HG03060 (cell line): Measurements from ENCODE around the gene LIPF.
"Not testable (repeated sequence)": the region's sequence is repeated elsewhere in the genome, so short reads cannot be mapped to it uniquely, and the experiment has no call there.

Source experiments
- ATAC-seq: cut with Tn5 transposase; IDR thresholded peaks from one replicate; pipeline ENCODE4 v1.9.1; 2021; ENCODE audit warnings: low read depth, moderate number of reproducible peaks; ENCODE audit not compliant: unreplicated experiment

The LIPF gene

GRCh38 chr10:88664142-88664541 lies at the start of gene LIPF:
Gene LIPF (plus strand): TSS chr10:88664442. CDS start chr10:88667298, 2,856 bp downstream.
- no peak for ATAC-seq

- ATAC-seq = no peak
Measured at GRCh38 chr10:88616250-88616977, 47.8 kb upstream of the LIPF start.

GRCh38 chr10:88617772-88618300 lies 46.4 kb upstream of the LIPF start:
- ATAC-seq = no peak

- ATAC-seq = no peak
Measured at GRCh38 chr10:88618496-88618895, 45.7 kb upstream of the LIPF start.

GRCh38 chr10:88620441-88620840 lies 43.8 kb upstream of the LIPF start:
- no peak for ATAC-seq

GRCh38 chr10:88623835-88624234 lies 40.4 kb upstream of the LIPF start:
- no peak for ATAC-seq

GRCh38 chr10:88624840-88625239 lies 39.4 kb upstream of the LIPF start:
- no peak for ATAC-seq

- no peak for ATAC-seq
Measured at GRCh38 chr10:88640186-88640585, 24.1 kb upstream of the LIPF start.

- no peak for ATAC-seq
Measured at GRCh38 chr10:88642209-88642608, 22.0 kb upstream of the LIPF start.

- ATAC-seq = no peak
Measured at GRCh38 chr10:88642963-88643362, 21.3 kb upstream of the LIPF start.

GRCh38 chr10:88647061-88647615 lies 17.1 kb upstream of the LIPF start:
- ATAC-seq = no peak

GRCh38 chr10:88651101-88651551 lies 13.1 kb upstream of the LIPF start:
- ATAC-seq = no peak

GRCh38 chr10:88652616-88653015 lies 11.6 kb upstream of the LIPF start:
- no peak for ATAC-seq

- ATAC-seq = no peak
Measured at GRCh38 chr10:88657901-88658300, 6.3 kb upstream of the LIPF start.

- ATAC-seq = no peak
Measured at GRCh38 chr10:88659725-88660597, 4.3 kb upstream of the LIPF start.

- ATAC-seq = no peak
Measured at GRCh38 chr10:88660598-88660884, 3.7 kb upstream of the LIPF start.

GRCh38 chr10:88661018-88661417 lies 3.2 kb upstream of the LIPF start:
- ATAC-seq = no peak

- ATAC-seq = no peak
Measured at GRCh38 chr10:88661577-88661976, 2.7 kb upstream of the LIPF start.

GRCh38 chr10:88663153-88663552 lies 1.1 kb upstream of the LIPF start:
- not testable (repeated sequence) for ATAC-seq

- no peak for ATAC-seq
Measured at GRCh38 chr10:88668465-88668864, 4.2 kb downstream of the LIPF start.

GRCh38 chr10:88670497-88670896 lies 6.3 kb downstream of the LIPF start:
- ATAC-seq = no peak
